OCI-LY7 (cell line): ENCODE results near the gene UNG. TPM values are rescaled to one million over a fixed set of nuclear protein-coding genes. Genes with fewer than 3 reads are reported as not detected.

ENCODE experiments used
- BruUV-seq: library from RNA; stranded (reverse); fragments of 400-500 nt; replicated peaks from 2 replicates; lab custom pipeline; 2021; lab: Mats Ljungman, UMichigan
- CTCF ChIA-PET: fragments of 300-600 bp; sonication (Branson Sonifier 250); formaldehyde crosslinking; loops from one replicate; lab custom pipeline; 2022; ENCODE audit warnings: antibody characterized with exemption; ENCODE audit not compliant: unreplicated experiment; lab: Charles Lee
- POLR2A ChIA-PET: fragments of 300-600 bp; sonication (Branson Sonifier 250); formaldehyde crosslinking; loops from one replicate; lab custom pipeline; 2022; ENCODE audit warnings: antibody characterized with exemption; lab: Charles Lee
- DNase-seq: peaks from one replicate; pipeline ENCODE4 v3.0.0-alpha.2; 2015; ENCODE audit warnings: low spot score
- H2AFZ ChIP-seq: fragments of 200-600 bp; sonication (generic), shearing (Covaris generic); 2 replicates; pipeline ENCODE4 v1.6.1; 2014; ENCODE audit warnings: mild to moderate bottlenecking, antibody characterized with exemption, low read length, moderate library complexity
- H3K27ac ChIP-seq: fragments of 200-600 bp; sonication (generic); 2 replicates; pipeline ENCODE4 v1.5.1; 2014; ENCODE audit warnings: mixed run types, low read depth, mild to moderate bottlenecking, moderate library complexity, low read length, inconsistent platforms; ENCODE audit not compliant: poor library complexity, severe bottlenecking
- H3K36me3 ChIP-seq: fragments of 200-600 bp; sonication (generic); 2 replicates; pipeline ENCODE4 v1.6.1; 2014; ENCODE audit warnings: mild to moderate bottlenecking, antibody characterized with exemption, low read length, moderate library complexity, mixed read lengths; ENCODE audit not compliant: insufficient read depth
- H3K4me1 ChIP-seq: fragments of 200-600 bp; sonication (generic); 2 replicates; pipeline ENCODE4 v1.5.1; 2014; ENCODE audit warnings: mild to moderate bottlenecking, low read length; ENCODE audit not compliant: insufficient read depth, poor library complexity, severe bottlenecking
- H3K4me2 ChIP-seq: fragments of 200-600 bp; sonication (generic); 2 replicates; pipeline ENCODE4 v1.6.1; 2014; ENCODE audit warnings: mild to moderate bottlenecking, low read length
- H3K4me3 ChIP-seq: fragments of 200-600 bp; sonication (generic); 2 replicates; pipeline ENCODE4 v1.5.1; 2014; ENCODE audit warnings: mild to moderate bottlenecking, low read depth, low read length; ENCODE audit not compliant: poor library complexity, severe bottlenecking
- H3K79me2 ChIP-seq: fragments of 200-600 bp; sonication (generic); 2 replicates; pipeline ENCODE4 v1.6.1; 2016; ENCODE audit warnings: low read depth, mild to moderate bottlenecking, low read length, moderate library complexity, mixed read lengths; ENCODE audit not compliant: insufficient read depth
- H3K9me2 ChIP-seq: fragments of 200-600 bp; sonication (generic); 2 replicates; pipeline ENCODE4 v1.6.1; 2016; ENCODE audit warnings: mild to moderate bottlenecking, low read length, mixed read lengths; ENCODE audit not compliant: insufficient read depth
- H3K9me3 ChIP-seq: fragments of 200-600 bp; sonication (generic); 2 replicates; pipeline ENCODE4 v1.6.1; 2014; ENCODE audit warnings: mild to moderate bottlenecking, mixed run types, low read length, mixed read lengths
- H4K20me1 ChIP-seq: fragments of 200-600 bp; sonication (generic); 2 replicates; pipeline ENCODE4 v1.6.1; 2014; ENCODE audit warnings: mild to moderate bottlenecking, antibody characterized with exemption, low read length, moderate library complexity, mixed read lengths; ENCODE audit not compliant: insufficient read depth
- EZH2phosphoT487 ChIP-seq: fragments of 200-600 bp; sonication (generic); IDR thresholded peaks from 2 replicates; pipeline ENCODE4 v1.6.1; 2018; ENCODE audit warnings: low read depth, borderline replicate concordance, mild to moderate bottlenecking, mixed run types, antibody characterized with exemption, low read length, moderate library complexity, mixed read lengths
- intact Hi-C: fragments of 100-400 bp; cut with micrococcal nuclease; formaldehyde crosslinking; loops from one replicate; pipeline ENCODE4 v1.10.0; 2022; ENCODE audit not compliant: unreplicated experiment
- total RNA-seq, 2 experiments: library from RNA; depleted of rRNA in 1 of 2; stranded (reverse); fragments of >200 nt in 1 of 2; shearing (Covaris generic) in 1 of 2; gene quantifications; 2 replicates each; pipeline ENCODE4 v1.2.3, GENCODE V29; 2014 to 2022
- TF ChIP-seq, protein P1 (sequence below): fragments of 200-600 bp; sonication (generic); conservative IDR thresholded peaks from 2 replicates; pipeline ENCODE4 v1.5.1; 2014; ENCODE audit warnings: mild to moderate bottlenecking, antibody characterized with exemption, low read length, moderate library complexity, mixed read lengths

UNG gene
- total RNA-seq, 2 experiments from 2014 or later: 60.6 to 84.1 TPM

DNA sequence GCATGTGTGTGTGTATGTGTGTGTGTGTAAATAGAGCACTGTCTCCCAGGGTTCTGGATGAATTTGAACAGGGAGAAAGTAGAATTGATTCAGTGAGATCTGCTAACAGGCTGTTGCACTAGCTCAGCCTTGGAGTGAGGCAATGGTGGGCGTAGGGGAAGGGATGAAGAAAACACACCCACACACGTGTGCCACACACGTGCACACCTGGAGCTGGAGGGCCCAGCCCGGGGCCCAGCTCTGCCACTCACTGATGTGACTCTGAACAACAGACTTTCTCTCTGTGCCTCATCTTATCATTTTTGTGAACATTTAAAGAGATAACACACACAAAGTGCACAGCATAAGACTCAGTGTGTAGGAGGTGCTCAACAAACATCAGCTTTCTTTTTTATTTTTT, 23.2 kb downstream of the UNG start:
- ChIA-PET POLR2A (no interaction called here), CTCF (no interaction called here)
- H3K79me2 ChIP-seq: no peaks in the 10 kb centered on the region
- peaks cover 49% of the 10 kb centered on the region for H3K4me1 ChIP-seq
- intact Hi-C loops: no loop called here
- H3K27ac ChIP-seq: no peak overlapping the region
- no peaks in the 10 kb centered on the region for H4K20me1 ChIP-seq
- H3K9me2 ChIP-seq: no peaks in the 10 kb centered on the region
- H3K9me3 ChIP-seq: no peaks in the 10 kb centered on the region
- no peak overlapping the region for H2AFZ ChIP-seq
- DNase-seq: peak; percentile 30
- no TSS peak for BruUV-seq
- H3K4me2 ChIP-seq: no peak overlapping the region
- H3K36me3 ChIP-seq: no peaks in the 10 kb centered on the region
- TF ChIP-seq, protein P1, sequence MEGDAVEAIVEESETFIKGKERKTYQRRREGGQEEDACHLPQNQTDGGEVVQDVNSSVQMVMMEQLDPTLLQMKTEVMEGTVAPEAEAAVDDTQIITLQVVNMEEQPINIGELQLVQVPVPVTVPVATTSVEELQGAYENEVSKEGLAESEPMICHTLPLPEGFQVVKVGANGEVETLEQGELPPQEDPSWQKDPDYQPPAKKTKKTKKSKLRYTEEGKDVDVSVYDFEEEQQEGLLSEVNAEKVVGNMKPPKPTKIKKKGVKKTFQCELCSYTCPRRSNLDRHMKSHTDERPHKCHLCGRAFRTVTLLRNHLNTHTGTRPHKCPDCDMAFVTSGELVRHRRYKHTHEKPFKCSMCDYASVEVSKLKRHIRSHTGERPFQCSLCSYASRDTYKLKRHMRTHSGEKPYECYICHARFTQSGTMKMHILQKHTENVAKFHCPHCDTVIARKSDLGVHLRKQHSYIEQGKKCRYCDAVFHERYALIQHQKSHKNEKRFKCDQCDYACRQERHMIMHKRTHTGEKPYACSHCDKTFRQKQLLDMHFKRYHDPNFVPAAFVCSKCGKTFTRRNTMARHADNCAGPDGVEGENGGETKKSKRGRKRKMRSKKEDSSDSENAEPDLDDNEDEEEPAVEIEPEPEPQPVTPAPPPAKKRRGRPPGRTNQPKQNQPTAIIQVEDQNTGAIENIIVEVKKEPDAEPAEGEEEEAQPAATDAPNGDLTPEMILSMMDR: no peak
- no peak for TF ChIP-seq EZH2phosphoT487
- H3K4me3 ChIP-seq: no peak overlapping the region

DNA sequence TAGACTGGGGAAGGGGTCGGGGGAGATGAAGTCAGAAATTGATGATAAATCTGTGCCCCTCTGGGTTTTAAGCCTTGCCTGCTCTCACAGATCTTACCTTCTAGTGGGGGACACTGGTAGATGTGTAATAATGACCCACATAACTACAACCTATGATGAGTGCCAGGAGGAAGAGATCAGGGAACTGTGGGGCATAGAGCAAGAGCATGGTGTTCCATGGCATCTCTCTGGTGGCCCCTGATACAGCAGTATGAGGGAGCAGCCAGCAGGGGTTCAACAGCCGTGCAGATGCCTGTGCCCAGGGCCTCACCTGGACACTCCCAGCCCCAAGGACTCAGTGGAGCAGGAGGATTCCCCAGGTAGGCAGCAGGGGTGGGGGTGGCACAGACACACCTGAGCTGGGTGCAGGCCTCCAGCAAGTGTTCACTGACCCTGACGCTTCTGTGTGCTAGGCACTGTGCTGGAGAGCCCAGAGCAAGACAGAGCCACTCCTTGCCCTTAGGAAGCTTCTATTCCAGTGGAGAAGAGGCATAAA, 24.0 kb downstream of the UNG start:
- no peak for DNase-seq
- H3K27ac ChIP-seq: no peak overlapping the region
- intact Hi-C loops: no loop called here
- H4K20me1 ChIP-seq: no peaks in the 10 kb centered on the region
- H3K79me2 ChIP-seq: no peaks in the 10 kb centered on the region
- ChIA-PET CTCF (no interaction called here), POLR2A (no interaction called here)
- no peaks in the 10 kb centered on the region for H3K36me3 ChIP-seq
- H2AFZ ChIP-seq: no peak overlapping the region
- H3K4me1 ChIP-seq: peaks cover 55% of the 10 kb centered on the region
- no peak overlapping the region for H3K4me3 ChIP-seq
- no peak overlapping the region for H3K4me2 ChIP-seq
- BruUV-seq: no TSS peak
- no peak for TF ChIP-seq EZH2phosphoT487
- TF ChIP-seq, protein P1: no peak
- no peaks in the 10 kb centered on the region for H3K9me2 ChIP-seq
- no peaks in the 10 kb centered on the region for H3K9me3 ChIP-seq

DNA sequence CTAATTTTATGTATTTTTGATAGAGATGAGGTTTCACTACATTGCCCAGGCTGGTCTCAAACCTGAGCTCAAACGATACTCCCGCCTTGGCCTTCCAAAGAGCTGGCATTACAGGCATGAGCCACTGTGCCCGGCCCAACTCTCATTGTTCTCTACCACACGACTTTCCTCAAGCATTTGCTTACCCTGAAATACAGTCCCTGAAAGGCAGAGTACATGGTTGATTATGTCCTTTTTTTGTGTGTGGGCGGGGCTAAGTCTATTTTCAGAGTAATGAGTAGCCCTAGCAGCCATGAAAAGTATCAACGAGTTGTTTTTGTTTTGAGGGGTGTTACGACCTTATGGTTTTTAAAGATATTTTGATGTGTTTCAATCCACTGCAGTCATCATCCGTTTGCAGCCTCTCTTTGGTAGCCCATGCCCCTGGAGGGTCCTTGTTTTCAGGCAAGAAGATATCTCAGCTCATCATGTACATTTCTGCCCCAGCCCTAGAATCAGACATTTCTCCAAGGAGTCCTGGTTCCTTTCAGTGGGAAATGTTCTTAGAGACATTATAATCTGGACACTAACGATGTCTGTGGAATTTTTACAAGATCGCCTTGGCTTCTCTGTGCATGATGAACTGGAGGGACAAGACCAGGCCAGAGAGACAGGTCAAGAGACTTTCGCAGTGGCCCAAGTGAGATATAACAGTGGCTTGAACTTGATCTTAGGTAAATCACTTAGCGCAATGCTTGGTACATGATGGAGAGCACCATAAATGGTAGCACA, 27.7 kb downstream of the UNG start:
- BruUV-seq: no TSS peak
- Histone ChIP-seq H3K36me3 (no peaks in the 10 kb centered on the region), H3K27ac (no peak overlapping the region), H3K79me2 (no peaks in the 10 kb centered on the region), H3K4me3 (no peak overlapping the region), H2AFZ (no peak overlapping the region; the same call in 1 of the 2 replicates), H3K9me3 (no peaks in the 10 kb centered on the region), H4K20me1 (no peaks in the 10 kb centered on the region), H3K4me1 (peaks cover 65% of the 10 kb centered on the region), H3K4me2 (peak overlapping the region; percentile 54), H3K9me2 (no peaks in the 10 kb centered on the region)
- ChIA-PET POLR2A (interaction anchor here (0.9 to 1.4 kb wide), 4 partner anchors 11 to 26 kb away, joined by 3 to 6 read pairs (median 4); no protein-coding TSS in a partner anchor), CTCF (no interaction called here)
- TF ChIP-seq, protein P1: no peak
- TF ChIP-seq EZH2phosphoT487: no peak
- intact Hi-C loops: no loop called here
- DNase-seq: no peak
